Dendritic cell treated with granulocyte-macrophage colony-stimulating factor and Interleukin-4, amounts not matched to agents 40 ng/mL and 50 ng/mL, for 4 days (primary cell): Measurements from ENCODE around the gene TPCN2.

Experiments used
- H3K27ac Mint-ChIP-seq: one replicate; pipeline ENCODE4 v1.8.0; 2022; ENCODE audit warnings: mild to moderate bottlenecking, mixed read lengths
- H3K27me3 Mint-ChIP-seq: one replicate; pipeline ENCODE4 v1.8.0; 2022; ENCODE audit warnings: mild to moderate bottlenecking, mixed read lengths
- H3K36me3 Mint-ChIP-seq: one replicate; pipeline ENCODE4 v1.8.0; 2022; ENCODE audit warnings: low read depth, mixed read lengths
- H3K4me1 Mint-ChIP-seq: one replicate; pipeline ENCODE4 v1.8.0; 2022; ENCODE audit warnings: low read depth, mixed read lengths
- H3K4me3 Mint-ChIP-seq: one replicate; pipeline ENCODE4 v1.8.0; 2022; ENCODE audit warnings: mild to moderate bottlenecking, moderate library complexity, mixed read lengths
- H3K9me3 Mint-ChIP-seq: one replicate; pipeline ENCODE4 v1.8.0; 2022; ENCODE audit warnings: mixed read lengths
- intact Hi-C: fragments of 100-400 bp; cut with micrococcal nuclease; formaldehyde crosslinking; loops from one replicate; pipeline ENCODE4 v1.15.0; 2022

The TPCN2 gene

DNA sequence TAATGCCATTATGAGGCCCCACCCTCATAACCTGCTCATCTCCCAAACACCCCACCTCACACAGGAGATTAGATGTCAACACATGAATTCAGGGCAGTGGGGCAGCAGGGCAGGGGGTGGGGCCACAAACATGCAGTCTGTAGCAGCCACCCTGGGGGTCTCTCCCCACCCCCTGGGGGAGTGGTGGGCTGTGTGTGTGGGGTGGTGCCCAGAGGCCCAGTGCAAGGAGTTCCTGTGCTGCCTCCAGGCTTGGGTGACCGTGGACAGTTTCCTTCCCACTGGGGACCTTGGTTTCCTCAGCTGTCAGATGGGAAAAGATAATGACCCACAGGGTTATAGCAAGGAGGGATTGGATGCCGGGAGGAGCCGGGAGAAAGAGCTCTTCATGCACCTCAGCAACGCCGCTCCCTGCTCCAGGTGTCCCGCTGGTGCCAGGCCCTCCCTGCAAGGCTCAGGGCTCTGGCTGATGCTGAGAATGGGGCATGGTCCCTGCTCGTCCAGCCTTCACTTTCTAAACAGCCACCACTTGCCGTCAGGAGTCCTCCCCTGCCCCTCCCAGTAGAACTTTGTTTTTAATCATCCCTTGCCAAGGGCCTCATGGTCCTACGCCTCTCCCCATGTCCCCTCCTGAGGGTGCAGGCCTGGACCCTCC is 33.7 kb upstream of the TPCN2 start:
- Mint-ChIP-seq H3K27ac (no peak overlapping the region), H3K27me3 (peaks cover 57% of the 10 kb centered on the region)

DNA sequence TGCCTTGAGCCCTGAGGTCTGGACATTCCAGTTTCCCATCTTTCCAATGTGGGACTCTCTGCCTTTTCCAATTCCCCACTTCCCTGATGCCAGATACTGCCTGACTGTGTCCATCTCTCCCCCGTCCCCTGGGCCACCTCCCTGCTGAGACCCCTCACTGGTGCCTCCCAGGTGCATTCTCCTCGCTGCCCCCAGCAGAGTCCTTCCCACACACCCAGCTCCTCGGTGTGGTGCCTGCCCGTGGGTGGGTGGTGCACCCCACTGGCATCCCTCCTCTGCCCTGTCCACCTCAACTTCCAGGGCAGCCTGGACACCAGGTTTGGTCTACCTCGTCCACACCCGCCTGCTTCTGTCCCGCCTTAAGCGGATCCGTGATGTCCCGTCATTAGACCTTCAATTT is 30.8 kb upstream of the TPCN2 start:
- Mint-ChIP-seq H3K4me3 (no peak overlapping the region), H3K27me3 (peaks cover 32% of the 10 kb centered on the region), H3K36me3 (no peaks in the 10 kb centered on the region), H3K9me3 (no peaks in the 10 kb centered on the region), H3K4me1 (peaks cover 7% of the 10 kb centered on the region), H3K27ac (no peak overlapping the region)
- intact Hi-C loops, result no loop called here

More for the DNA sequence above, 33.7 kb upstream of the TPCN2 start:
- peaks cover 33% of the 10 kb centered on the region for H3K4me1 Mint-ChIP-seq
- no peaks in the 10 kb centered on the region for H3K36me3 Mint-ChIP-seq
- no peak overlapping the region for H3K4me3 Mint-ChIP-seq
- H3K9me3 Mint-ChIP-seq, result no peaks in the 10 kb centered on the region
- intact Hi-C loops, result no loop called here

DNA sequence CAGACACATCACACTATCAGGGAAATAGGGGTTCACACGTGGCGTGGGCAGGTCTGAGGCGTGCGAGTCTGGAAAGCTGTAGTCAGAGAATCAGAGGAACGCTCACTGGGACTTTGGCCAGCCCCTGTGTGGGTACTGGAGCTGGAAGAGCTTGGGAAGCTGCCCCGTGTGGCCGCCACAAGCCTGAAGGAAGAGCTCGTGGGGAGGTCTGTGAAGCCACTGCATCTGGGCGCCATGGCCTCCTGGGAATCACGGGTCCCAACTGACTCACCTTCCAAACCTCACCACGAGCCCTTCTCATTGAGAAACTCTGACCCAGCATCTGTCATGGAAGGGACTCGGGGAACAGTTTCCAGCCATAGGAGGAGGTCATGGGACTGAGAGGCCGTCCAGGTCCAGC is 29.8 kb upstream of the TPCN2 start:
- intact Hi-C loops, result no loop called here
- no peaks in the 10 kb centered on the region for H3K9me3 Mint-ChIP-seq
- no peak overlapping the region for H3K4me3 Mint-ChIP-seq
- H3K4me1 Mint-ChIP-seq, result no peaks in the 10 kb centered on the region
- no peaks in the 10 kb centered on the region for H3K36me3 Mint-ChIP-seq
- no peak overlapping the region for H3K27ac Mint-ChIP-seq
- H3K27me3 Mint-ChIP-seq, result peaks cover 22% of the 10 kb centered on the region

DNA sequence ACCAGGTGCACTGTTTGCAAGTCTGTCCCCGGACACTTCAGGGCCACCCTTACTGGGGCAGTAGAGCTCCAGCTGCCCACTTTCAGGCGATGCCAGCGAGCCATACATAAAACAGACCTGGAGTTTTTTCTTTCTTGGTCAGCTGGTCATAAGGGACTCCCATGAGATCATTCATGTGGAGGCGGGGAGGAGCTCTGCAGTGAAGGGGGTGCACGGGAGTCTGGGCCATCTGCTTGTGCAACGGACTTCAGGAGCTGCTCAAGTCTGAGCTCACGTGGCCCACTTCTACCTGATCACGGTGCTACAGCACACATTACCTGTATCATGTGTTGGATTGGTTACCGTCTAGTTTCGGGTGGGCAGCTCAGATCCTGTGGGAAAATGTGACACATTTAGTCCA is 26.5 kb upstream of the TPCN2 start:
- intact Hi-C loops, result no loop called here
- Mint-ChIP-seq H3K36me3 (no peaks in the 10 kb centered on the region), H3K9me3 (no peaks in the 10 kb centered on the region), H3K4me1 (peaks cover under 1% of the 10 kb centered on the region), H3K4me3 (no peak overlapping the region), H3K27me3 (peaks cover 3% of the 10 kb centered on the region), H3K27ac (no peak overlapping the region)

DNA sequence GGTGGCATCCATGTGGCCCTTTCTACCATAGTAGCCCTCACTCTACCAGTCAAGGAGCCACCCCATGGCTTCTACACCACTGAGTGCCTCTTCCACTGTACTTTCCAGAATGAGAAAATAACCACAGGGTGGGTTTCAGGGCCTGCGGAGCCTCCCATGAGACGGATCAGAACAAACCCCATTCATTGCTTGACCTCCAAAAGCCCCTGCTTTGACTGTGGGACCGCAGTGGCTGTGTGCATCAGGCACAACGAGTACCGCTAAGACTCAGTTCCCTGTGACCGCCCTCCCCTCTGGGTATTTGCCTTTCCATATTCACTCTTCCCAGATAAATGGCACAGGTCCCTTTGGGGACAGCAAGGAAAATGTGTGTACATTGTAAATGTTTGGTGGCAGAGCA is 24.2 kb upstream of the TPCN2 start:
- Mint-ChIP-seq H3K27ac (no peak overlapping the region), H3K4me1 (peaks cover 10% of the 10 kb centered on the region), H3K27me3 (no peaks in the 10 kb centered on the region), H3K36me3 (no peaks in the 10 kb centered on the region), H3K9me3 (no peaks in the 10 kb centered on the region), H3K4me3 (no peak overlapping the region)
- intact Hi-C loops, result no loop called here

DNA sequence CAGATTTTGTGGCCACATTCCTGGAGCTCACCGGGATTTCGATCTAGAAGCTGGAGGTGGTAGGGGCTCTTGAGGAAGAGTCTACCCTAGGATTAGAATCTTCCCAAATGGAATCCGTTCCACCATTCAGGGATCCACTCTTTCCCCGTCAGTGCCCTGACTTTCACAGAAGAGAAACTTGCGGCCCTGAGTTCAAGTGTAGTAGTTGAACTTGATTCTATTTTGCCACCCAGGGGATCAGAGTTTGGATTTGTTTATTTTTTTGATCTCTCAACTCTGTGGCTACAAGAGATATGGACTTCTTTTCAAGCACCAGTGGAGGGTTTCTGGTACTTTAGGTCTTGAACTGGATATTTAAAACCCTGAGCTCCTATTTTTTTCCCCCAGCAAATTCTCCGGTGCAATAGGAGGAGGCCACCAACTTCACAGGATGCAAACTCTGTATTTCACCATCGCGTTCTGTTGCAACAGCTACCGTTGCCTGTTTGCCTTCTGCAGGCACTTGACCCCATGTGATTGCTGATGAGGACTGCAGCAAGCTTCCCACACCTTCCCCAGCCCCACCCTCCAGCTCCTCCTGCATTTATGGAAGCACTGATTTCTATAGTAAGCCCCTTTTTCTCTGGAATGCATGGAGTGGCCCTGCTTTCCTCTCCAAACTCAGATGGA is 20.9 kb upstream of the TPCN2 start:
- peaks cover 35% of the 10 kb centered on the region for H3K4me1 Mint-ChIP-seq
- no peaks in the 10 kb centered on the region for H3K27me3 Mint-ChIP-seq
- no peak overlapping the region for H3K4me3 Mint-ChIP-seq
- H3K36me3 Mint-ChIP-seq, result no peaks in the 10 kb centered on the region
- H3K27ac Mint-ChIP-seq, result no peak overlapping the region
- no peaks in the 10 kb centered on the region for H3K9me3 Mint-ChIP-seq
- intact Hi-C loops, result no loop called here

DNA sequence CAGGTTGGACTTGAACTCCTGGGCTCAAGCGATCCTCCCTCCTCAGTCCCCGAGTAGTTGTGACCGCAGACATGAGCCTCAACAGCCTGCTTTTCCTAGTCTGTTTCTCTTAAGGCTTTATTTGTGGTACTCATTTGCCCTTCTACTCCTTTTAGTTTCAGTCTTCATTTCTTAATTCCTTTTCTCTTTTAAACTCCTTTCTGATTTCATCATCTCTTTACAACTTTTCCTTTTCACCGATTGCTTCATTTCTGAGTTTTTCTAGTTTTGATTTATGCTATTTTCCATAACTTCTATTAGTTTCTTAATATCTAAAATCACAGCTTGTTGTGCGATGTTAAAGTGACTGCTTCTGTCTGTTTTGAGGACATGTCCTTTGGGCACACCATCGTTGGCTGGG is 18.4 kb upstream of the TPCN2 start:
- H3K4me1 Mint-ChIP-seq, result peaks cover 35% of the 10 kb centered on the region

DNA sequence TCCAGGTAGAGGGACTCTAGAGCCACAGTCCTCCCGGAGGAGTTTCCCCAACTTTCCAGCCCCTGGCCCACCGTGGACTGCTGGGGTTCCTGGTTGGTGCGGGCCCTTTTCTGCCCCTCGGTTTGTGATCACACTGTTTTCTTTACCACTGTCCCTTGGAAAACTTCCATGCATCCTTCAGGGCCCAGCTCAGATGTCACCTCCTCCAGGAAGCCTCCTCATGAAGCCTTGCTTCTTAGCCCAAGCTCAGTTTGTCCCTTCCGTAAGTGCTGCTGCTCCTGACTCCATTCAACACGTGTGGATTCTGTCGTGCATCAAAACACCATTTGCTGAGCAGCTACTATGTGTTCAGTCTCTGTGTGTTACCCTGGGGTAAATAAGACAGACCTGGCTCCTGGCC is 15.9 kb upstream of the TPCN2 start:
- Mint-ChIP-seq H3K36me3 (no peaks in the 10 kb centered on the region), H3K9me3 (no peaks in the 10 kb centered on the region), H3K27me3 (no peaks in the 10 kb centered on the region), H3K4me1 (peaks cover 29% of the 10 kb centered on the region), H3K4me3 (no peak overlapping the region), H3K27ac (no peak overlapping the region)
- intact Hi-C loops, result no loop called here

More for the DNA sequence above, 18.4 kb upstream of the TPCN2 start:
- intact Hi-C loops, result no loop called here
- Mint-ChIP-seq H3K36me3 (no peaks in the 10 kb centered on the region), H3K27ac (no peak overlapping the region), H3K9me3 (no peaks in the 10 kb centered on the region), H3K4me3 (no peak overlapping the region), H3K27me3 (no peaks in the 10 kb centered on the region)

DNA sequence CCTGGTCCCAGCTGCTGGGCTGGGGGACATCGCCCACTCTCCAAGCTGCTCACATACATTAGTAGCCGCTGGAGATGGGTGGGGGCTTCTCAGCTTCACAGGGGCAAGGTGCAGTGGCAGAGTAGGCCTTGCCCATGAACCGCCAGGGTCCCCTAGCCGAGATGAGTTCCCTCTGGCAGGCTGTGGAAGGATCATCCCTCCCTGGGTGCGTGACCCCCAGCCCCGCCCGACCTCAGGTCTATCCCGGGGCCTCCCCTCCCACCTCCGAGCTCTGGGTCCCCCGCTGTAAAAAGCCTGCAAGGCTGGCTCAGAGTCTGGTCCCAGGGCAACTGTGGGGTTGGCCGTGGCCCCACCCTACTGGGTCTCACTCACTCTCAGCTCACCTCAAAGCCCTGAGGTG is 15.3 kb upstream of the TPCN2 start:
- intact Hi-C loops, result no loop called here

DNA sequence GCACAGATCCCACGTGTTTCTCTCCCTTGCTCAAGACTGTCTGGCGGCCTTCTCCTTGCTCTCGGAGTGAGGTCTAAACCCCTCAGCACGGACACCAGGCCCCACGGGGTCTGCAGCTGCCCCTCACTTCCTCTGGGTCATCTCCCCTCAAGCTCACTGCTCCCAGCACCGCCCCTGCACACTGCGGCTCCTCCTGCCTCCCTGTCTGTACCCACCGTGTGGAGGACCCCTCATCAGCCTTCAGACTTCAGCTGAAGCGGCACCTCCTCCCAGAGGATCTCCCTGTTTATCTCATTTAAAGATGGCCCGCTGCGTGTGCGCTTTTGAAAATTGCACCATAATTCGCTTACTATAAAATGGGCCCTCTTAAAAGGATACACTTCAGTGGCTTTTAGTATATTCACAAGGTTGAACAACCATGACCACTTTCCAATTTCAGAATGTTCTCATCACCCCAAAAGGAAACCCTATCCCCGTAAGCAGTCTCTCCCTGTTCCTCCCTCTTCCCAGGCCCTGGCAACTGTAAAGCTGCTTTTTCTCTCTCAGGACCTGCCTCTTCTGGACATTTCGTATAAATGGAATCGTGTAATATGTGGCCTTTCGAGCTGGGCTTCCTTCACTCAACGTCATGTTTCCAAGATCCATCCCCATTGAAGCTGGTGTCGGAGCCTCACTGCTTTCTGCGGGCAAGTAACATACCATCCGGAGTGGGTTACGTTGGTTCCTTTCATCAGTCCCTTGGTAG is 14.4 kb upstream of the TPCN2 start:
- H3K4me3 Mint-ChIP-seq, result no peak overlapping the region
- peak overlapping the region; percentile 51 for H3K27ac Mint-ChIP-seq
- H3K4me1 Mint-ChIP-seq, result peaks cover 25% of the 10 kb centered on the region
- intact Hi-C loops, result no loop called here
- H3K27me3 Mint-ChIP-seq, result no peaks in the 10 kb centered on the region
- H3K9me3 Mint-ChIP-seq, result no peaks in the 10 kb centered on the region
- no peaks in the 10 kb centered on the region for H3K36me3 Mint-ChIP-seq

More for the DNA sequence above, 15.3 kb upstream of the TPCN2 start:
- Mint-ChIP-seq H3K27me3 (no peaks in the 10 kb centered on the region), H3K27ac (no peak overlapping the region), H3K9me3 (no peaks in the 10 kb centered on the region), H3K4me1 (peaks cover 25% of the 10 kb centered on the region), H3K4me3 (no peak overlapping the region), H3K36me3 (no peaks in the 10 kb centered on the region)

DNA sequence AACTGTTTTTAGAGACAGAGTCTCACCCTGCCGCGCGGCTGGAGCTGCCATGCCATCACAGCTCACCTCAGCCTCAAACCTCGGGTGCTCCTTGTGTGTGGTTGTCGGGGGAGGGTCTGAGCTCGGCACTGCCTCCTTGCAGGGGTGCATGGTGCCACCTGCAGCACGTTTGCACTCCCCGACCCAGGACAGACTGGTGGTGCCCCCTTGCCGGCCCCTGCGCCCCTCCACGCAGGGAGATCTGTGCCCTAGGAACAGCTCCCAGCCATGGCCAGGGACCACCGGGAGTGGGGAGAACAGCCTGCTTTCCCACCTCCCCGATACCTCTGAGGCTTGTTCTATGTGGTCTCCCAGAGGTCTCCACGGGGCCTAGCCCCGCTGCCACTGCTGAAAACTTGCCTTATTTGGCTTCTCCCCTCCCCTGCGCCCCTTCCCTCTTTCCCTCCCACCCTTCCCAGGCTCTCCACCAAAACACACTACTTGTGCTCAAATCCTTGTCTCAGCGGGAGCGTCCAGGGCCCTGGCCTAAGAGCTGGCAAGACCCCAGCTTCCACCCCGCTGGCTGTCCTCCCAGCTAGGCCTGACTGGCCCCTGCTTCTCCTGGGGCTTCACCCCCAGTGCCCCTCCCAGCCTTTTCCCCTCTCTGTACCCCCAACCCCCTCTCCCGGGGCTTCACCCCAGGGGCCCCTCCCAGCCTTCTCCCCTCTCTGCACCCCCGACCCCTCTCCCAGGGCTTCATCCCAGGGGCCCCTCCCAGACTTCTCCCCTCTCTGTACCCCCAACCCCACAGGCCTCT is 13.4 kb upstream of the TPCN2 start:
- intact Hi-C loops, result no loop called here

DNA sequence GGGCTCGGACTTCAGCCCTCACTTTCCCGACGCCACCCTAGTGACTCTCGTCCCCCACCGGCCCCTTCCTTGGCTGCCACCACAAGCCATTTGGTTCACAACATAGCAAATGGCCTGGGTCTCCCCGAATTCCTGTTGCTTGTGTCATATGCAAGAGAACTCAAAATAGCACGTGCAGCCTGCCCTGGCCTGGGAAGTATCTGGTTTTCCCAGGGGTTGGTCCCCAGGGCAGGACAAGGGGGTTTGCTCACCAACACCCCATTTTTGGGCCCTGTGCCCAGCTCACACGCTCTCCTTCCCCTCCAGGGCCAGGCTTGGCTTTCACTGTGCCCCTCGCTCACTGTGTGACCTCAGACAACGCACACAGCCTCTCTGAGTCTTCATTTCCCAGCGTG is 12.8 kb upstream of the TPCN2 start:
- Mint-ChIP-seq H3K27ac (no peak overlapping the region), H3K4me3 (no peak overlapping the region), H3K9me3 (no peaks in the 10 kb centered on the region), H3K27me3 (no peaks in the 10 kb centered on the region), H3K36me3 (no peaks in the 10 kb centered on the region), H3K4me1 (peaks cover 31% of the 10 kb centered on the region)
- intact Hi-C loops, result no loop called here

More for the DNA sequence above, 13.4 kb upstream of the TPCN2 start:
- no peaks in the 10 kb centered on the region for H3K27me3 Mint-ChIP-seq
- H3K4me3 Mint-ChIP-seq, result no peak overlapping the region
- no peak overlapping the region for H3K27ac Mint-ChIP-seq
- no peaks in the 10 kb centered on the region for H3K9me3 Mint-ChIP-seq
- H3K36me3 Mint-ChIP-seq, result no peaks in the 10 kb centered on the region
- H3K4me1 Mint-ChIP-seq, result peaks cover 30% of the 10 kb centered on the region

DNA sequence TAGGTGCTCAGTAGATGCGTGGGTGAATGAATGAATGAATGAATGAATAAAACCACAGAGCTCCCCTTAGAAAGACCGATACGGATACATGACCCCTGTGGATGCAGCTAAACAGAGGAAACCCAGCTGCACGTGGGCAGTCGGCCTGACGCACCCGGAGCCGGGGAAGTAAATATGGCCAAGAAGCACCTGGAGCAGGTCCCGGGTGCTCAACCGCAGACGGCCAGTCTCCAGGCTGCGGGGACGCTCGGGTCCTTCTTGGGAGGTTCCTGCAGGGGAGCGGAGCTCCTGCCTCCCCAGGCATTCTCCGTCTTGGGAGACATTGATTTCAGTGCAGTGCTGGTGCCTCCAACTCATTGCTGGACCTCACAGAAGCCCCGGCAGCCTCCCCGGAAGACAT is 11.7 kb upstream of the TPCN2 start:
- H3K4me3 Mint-ChIP-seq, result no peak overlapping the region
- H3K36me3 Mint-ChIP-seq, result no peaks in the 10 kb centered on the region
- H3K9me3 Mint-ChIP-seq, result no peaks in the 10 kb centered on the region
- intact Hi-C loops, result no loop called here
- H3K27ac Mint-ChIP-seq, result no peak overlapping the region
- H3K4me1 Mint-ChIP-seq, result peaks cover 26% of the 10 kb centered on the region
- no peaks in the 10 kb centered on the region for H3K27me3 Mint-ChIP-seq

DNA sequence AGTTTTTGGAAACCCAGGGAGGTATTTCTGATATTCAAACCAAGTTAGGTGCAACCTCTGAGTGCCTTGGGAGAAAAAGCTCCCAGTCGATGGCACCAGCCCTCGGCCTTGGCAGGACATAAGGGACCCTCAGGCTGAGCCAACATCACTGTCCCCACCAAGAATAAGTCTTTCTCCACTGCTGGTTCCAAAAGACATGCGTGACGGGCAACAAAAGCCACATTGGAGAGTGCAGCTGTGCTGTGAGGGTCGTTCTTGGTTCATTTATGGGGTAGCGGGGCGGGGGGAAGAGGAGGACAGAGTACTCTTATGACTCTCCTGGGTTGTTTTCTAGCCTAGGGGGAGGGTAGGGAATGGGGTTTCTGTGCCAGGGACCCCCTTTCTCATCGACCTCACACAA is 11.2 kb upstream of the TPCN2 start:
- Mint-ChIP-seq H3K4me3 (no peak overlapping the region), H3K9me3 (no peaks in the 10 kb centered on the region), H3K27ac (no peak overlapping the region), H3K4me1 (peaks cover 23% of the 10 kb centered on the region), H3K36me3 (no peaks in the 10 kb centered on the region), H3K27me3 (no peaks in the 10 kb centered on the region)
- intact Hi-C loops, result no loop called here
